Right ventricle myocardium superior (tissue), 1 donor: ENCODE results near the gene PALLD. TPM values are rescaled to one million over a fixed set of nuclear protein-coding genes. Genes with fewer than 3 reads are reported as not detected.
"Not testable (repeated sequence)": the region's sequence is repeated elsewhere in the genome, so short reads cannot be mapped to it uniquely, and the experiment has no call there.

Experiments
- ATAC-seq: fragments of 200-7000 bp; cut with Tn5 transposase; one replicate; pipeline ENCODE4 v1.9.1; 2020; ENCODE audit warnings: mild to moderate bottlenecking; ENCODE audit not compliant: poor library complexity
- DNase-seq: peaks from one replicate; pipeline ENCODE4 v3.0.0-alpha.2; 2020
- intact Hi-C: fragments of 100-400 bp; cut with DNase I; formaldehyde crosslinking; loops from one replicate; pipeline ENCODE4 v1.11.2; 2022
- total RNA-seq: library from RNA; stranded (reverse); fragmentation: NEBNext Ultra II Directional; extraction: Animal tissue kit (Norgen Biotek cat#: 25700); gene quantifications from one replicate; pipeline ENCODE4 v1.2.1, GENCODE V29; 2021
- donor health status: DM: no; HTN: yes; CAD: no; lungs with severe emphysema.

PALLD gene
- total RNA-seq, 1 donor from 2014 or later: 979 TPM

DNA sequence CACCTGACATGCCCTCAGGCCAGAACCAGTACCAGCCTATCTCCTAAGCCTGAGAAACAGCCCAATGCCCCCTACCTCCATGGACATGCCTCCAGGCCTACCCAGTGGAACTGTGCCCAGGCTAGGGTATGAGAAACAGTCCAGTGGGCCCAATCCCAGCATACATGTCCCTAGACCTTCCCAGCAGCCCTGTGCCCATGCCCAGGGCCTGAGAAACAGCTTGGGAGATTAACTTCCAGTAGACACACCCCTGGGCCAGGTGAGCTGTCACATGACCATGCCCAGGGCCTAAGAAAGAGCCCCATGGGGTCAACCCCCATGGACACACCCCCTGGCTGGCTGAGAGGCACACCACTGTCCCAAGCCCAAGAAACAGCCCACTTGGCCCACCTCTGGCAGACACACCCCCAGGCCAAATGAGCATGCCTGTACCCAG lies 434.4 kb downstream of the PALLD start:
- intact Hi-C loops: no loop called here
- ATAC-seq (peak; percentile 48), DNase-seq (no peak)

- no peak for DNase-seq
- no peak for ATAC-seq
- intact Hi-C loops: no loop called here
Observed at GRCh38 chr4:168932138-168932537, 435.3 kb downstream of the PALLD start.

- DNase-seq (no peak), ATAC-seq (no peak)
- intact Hi-C loops: no loop called here
Observed at GRCh38 chr4:168933423-168933822, 436.6 kb downstream of the PALLD start.

DNA sequence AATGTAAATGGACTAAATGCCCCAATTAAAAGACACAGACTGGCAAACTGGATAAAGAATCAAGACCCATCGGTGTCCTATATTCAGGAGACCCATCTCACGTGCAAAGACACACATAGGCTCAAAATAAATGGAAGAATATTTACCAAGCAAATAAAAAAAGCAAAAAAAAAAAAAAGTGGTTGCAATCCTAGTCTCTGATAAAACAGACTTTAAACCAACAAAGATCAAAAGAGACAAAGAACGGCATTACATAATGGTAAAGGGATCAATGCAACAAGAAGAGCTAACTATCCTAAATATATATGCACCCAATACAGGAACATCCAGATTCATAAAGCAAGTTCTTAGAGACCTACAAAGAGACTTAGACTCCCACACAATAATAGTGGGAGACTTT lies 440.6 kb downstream of the PALLD start:
- ATAC-seq, DNase-seq, intact Hi-C loops: not testable (repeated sequence)

- intact Hi-C loops: no loop called here
- DNase-seq (no peak), ATAC-seq (no peak)
Observed at GRCh38 chr4:168942985-168943384, 446.1 kb downstream of the PALLD start.

DNA sequence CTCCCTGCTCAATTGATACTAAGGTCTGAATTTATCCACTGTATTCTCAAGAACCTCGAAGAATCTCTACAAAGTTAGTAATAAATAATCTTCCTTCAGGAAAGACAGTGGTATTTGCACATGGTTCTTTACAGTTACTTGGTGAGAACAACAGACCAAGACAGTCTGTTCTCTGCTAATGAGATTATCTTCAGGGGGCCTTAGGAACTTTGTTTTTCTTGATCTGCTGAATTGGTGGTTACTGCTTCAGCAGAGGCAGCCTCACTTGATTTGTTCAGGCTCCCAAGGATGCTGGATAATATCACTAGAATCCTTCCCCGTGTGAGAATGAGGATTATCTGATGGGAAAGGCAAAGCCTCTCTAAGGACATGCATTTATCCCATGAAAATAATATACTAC lies 448.4 kb downstream of the PALLD start:
- no peak for DNase-seq
- intact Hi-C loops: no loop called here
- ATAC-seq: no peak

DNA sequence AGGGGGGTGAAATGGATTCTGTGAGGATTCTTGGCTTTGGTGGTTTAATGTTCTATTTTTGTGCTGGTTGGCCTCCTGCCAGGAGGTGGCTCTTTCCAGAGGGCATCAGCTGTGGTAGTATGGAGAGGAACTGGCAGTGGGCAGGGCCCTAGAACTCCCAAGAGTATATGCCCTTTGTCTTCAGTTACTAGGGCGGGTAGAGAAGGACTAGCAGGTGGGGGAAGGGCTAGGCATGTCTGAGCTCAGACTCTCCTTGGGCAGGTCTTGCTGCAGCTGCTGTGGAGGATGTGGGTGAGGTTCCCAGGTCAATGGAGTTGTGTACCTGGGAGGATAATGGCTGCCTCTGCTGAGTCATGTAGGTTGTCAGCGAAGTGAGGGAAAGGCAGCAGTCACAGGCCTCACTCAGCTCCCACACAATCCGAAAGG lies 456.0 kb downstream of the PALLD start:
- DNase-seq: peak; percentile 45
- ATAC-seq, intact Hi-C loops: not testable (repeated sequence)

GRCh38 chr4:168955674-168956073 lies 458.8 kb downstream of the PALLD start:
- DNase-seq (no peak), ATAC-seq (no peak)
- intact Hi-C loops: no loop called here

DNA sequence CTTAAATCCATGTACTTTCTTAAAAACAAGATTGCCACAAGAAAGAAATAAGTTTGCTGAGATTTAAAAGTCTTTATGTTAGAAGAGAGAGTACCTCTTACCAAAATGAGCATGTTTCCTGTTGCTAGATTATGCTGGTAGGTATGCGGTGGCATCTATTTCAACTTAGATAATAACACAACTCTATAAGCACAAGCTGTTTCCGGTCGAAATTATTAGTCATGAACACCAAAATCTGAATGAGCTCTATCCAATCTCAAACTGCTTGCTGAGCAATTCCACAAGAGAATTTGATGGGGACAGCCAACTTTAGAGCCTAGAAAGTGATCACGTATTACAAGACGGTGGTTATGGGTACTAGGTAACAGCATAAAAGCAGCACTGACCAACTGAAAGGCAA lies 463.9 kb downstream of the PALLD start:
- intact Hi-C loops: no loop called here
- no peak for DNase-seq
- ATAC-seq: no peak

DNA sequence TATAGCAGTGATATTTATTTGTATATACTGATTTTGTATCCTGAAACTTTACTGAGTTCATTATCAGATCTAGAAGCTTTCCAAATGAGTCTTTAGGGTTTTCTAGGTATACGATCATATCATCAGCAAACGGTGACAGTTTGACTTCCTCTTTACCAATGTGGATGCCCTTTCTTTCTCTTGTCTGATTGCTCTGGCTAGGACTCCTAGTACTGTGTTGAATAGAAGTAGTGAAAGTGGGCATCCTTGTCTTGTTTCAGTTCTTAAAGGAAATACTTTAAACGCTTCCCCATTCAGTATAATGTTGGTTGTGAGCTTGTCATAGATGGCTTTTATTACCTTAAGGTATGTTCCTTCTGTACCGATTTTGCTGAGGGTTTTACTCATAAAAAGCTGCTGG lies 475.7 kb downstream of the PALLD start:
- intact Hi-C loops: no loop called here
- ATAC-seq (no peak), DNase-seq (no peak)

Other genes starting within 250 kb of the PALLD start
- 4.4 TPM for gene DDX60, start 178.3 kb upstream of the PALLD start, total RNA-seq
- 8.5 TPM for gene DDX60L, start 16.6 kb upstream of the PALLD start, total RNA-seq